NCI-H526 (cell line): ENCODE results near the gene TMCO6.

ENCODE experiments used
- DNase-seq, 2 experiments: peaks; one replicate each; lab custom pipeline; 2025; lab: John Stamatoyannopoulos, UW

TMCO6 gene

DNA sequence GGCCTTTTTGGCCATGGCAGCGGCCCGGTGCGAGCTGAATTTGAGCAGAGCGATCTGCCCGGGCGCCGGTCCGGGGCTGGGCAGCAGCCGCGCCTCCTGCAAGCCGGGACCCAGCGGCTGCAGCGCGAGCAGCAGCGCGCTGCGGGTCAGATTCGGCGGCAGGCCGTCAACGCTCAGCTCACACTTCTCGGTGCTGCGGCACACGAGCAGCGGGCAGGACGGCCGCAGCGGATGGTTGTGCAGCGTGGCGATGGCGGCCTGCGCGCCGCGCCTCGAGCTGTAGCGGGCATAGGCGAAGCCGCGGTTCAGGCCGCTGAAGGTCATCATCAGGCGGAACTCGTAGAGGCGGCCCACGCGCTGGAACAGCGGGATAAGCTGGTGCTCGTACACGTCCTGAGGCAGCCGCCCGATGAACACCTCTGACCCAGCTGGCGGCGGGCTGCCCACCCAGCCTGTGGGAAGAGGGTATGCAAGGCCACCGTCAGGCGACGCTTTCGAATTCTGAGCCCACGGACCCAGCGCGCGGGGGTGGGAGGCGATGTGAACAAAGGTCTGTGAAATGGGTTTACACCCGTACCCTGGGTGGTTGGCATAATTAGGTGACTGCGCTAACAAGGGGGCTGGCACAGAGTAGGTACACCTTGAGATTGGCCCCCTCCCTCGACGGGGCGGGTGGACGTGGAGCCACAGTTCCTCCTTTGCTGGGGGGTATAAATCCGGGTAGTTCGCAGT lies 33.4 kb downstream of the TMCO6 start:
- DNase-seq, result peak in 1 of 2 experiments; percentile 10

DNA sequence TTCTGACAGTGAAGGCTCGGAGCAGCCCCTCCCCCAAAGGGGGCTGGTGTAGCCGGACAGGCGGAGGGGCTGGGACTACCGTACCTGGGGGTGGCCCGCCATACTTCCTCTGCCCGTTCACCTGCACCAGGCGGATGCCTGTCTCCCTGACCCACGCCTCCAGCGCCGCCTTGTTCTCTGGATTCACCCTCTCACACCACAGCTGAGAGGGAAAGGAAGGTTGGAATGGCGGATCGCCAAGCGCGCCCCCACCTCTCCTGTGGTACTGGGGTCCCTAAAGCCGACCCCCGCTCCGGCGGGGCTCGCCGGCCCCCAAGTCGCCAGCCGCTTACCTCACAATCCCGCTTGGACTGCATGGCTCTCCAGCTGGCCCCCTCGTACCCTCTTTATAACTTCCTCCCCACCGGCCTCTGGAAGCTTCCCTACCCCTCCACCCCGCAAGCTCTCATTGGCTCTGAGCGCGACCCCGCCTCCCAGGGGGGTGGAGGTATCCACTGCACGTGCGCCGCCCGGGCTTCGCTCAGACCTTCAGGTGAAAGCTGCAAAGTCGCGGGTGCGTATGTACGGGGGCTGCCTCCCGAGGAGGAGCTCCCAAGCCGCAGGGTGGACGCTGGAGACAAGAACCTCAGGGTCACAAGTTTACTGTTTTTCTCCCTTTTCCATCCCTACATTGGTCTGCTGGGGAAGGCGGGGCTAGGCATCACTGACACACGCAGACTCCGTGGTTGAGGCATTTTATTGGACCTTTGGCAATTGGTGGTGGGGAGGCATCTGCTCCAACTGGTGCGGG lies 34.1 kb downstream of the TMCO6 start, which contains the start of gene DND1:
DND1 (minus strand) TSS at position 390 of the 790 bp plus-strand sequence; CDS start at position 356, 34 bp downstream.
- no peak for DNase-seq

DNA sequence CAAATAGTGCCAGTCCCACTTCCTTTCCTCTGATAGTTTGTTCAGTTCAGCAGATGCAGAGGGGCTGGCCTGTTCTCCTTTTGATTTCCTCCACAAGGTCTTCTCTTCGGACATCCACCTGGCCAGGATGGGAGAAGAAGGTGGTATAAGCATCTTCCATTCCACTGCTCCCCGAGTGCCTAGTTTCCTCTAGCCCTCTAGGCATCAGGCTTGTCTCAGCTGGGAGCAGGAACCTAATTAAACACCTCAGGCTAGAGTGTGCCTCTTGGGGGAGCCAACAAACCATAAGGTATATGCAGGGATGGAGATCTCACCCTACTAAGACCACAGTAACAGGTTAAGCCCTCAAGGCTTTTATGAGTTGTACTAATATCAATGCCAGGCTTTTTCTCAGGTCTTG lies 35.0 kb downstream of the TMCO6 start:
- DNase-seq, result no peak

DNA sequence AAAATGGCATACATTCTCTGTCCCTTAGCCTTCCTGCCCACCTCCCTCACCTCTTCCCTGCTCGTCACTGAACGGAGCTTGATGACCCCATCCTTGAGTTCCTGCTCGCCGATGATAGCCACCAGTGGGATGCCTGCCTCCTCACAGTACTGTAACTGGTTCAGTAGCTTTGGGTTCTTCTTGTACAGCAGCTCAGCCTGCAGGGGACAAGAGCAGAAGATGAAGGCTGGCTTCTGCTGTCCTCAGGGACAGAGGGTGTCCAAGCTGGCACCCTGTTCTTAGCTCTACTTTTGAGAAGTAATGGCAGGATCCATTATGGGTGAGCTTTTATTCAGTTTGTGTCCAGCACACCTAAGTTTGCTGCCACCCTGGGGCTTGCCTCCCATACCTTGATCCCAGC lies 35.4 kb downstream of the TMCO6 start:
- no peak for DNase-seq

DNA sequence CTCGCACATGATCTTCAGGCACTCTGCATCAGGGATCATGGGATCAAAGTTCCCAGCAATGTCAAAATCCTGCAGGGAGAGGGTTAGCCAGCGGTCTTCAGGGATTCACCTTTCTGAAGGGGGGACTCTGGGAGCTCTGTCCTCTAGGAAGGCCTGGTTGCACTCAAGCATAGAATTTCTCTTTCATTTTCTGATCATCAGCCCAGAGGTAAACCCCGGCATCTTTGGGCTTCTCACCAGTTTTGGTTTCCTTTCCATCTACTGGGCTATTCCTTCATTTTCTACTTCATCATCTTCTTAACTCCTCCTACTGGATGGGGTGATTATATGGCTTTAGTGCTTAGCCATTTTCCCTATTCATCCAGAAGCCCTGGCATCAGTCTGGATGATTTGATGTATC lies 38.7 kb downstream of the TMCO6 start:
- no peak for DNase-seq

DNA sequence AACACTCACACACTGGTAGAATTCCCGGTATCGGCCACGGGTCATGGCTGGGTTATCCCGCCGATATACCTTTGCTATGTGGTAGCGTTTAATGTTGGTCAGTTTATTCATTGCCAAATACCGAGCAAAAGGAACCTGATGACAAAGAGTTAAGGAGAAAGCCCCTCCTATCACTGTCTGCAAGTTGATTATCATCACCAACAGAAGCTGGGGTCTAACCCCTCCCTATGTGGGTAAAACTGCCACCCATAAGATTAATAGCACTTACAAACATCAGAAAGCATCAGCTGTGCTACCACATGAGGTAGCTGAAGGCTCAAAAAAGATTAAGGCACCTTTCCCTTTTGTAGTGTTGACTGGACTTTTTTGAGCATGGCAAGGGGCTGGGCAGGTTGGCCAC lies 39.7 kb downstream of the TMCO6 start:
- DNase-seq, result no peak

DNA sequence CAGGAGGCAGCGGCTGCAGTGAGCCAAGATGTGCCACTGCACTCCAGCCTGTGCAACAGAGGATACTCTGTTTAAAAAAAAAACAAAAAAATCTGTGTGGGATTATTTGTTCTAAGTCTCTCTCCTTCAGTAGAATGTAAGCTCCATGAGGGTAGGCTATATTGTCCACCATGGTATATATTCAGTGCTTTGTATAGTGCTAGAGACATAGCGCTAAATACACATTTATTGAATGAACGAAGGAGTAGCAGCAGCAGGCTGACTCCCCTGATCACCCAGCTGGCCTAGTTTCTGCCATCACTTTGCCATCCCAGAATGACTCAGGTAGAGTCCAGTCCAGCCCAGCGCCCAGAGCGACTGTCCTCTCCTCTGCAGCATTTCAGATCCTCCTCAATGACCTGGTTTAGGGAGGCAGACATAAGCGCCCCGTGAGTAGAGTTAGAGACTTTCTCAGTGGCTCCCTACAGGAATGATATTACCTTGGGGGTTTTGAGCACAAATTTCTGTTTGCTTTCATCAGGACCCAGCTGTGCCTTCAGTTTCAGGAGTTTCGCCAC lies 51.2 kb downstream of the TMCO6 start:
- no peak for DNase-seq

DNA sequence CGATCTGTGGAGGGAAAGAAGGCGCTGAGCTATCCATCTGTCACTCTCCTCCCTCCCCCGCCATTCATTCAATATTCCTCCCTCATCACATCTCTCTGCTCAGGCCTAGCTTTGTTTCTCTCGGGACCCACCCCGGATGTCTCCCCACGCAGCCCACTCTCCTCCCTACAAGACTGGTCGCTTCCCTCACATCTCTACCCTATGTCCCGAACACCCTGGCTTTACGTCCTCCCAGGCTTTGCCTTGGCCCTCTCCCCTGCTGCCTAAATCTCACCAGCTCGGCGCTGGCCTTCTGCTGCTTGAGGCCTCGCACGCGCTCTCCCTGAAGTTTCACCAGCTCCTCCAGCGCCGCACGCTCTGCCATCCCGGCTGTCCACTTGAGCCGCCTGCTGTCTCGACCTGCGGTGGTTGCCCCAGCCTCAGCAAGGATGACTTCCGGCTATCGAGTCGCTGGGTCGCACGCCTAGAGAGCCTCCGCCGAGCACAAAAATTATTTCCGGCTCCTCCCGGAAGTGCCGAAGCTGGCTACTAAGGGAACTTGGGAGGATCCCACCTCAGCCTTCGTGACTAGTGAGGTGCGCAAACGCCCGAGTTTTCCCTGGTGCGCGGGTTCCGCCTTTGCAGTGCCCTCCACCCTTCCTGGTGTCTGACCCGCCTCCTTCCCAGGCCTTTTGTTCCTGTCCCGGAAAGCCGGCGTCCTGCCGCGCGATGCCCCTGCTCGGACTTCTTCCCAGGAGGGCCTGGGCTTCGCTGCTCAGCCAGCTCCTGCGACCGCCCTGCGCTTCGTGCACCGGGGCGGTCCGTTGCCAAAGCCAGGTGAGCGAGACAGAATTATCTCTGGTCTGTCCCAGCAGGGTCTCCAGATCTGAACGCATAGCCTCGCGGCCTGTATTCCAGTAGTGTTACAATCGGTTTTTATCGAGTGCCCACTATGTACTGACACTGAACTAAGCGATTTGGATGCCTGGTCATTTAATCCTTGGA lies 52.0 kb downstream of the TMCO6 start, which contains the start of the genes HARS1 and HARS2:
HARS1 (minus strand) TSS at position 430 of the 984 bp plus-strand sequence; CDS start at position 364, 66 bp downstream.
HARS2 (plus strand) TSS at position 515 of the 984 bp plus-strand sequence; CDS start at position 709, 194 bp downstream.
- DNase-seq, result peak; percentile 92 to 97

DNA sequence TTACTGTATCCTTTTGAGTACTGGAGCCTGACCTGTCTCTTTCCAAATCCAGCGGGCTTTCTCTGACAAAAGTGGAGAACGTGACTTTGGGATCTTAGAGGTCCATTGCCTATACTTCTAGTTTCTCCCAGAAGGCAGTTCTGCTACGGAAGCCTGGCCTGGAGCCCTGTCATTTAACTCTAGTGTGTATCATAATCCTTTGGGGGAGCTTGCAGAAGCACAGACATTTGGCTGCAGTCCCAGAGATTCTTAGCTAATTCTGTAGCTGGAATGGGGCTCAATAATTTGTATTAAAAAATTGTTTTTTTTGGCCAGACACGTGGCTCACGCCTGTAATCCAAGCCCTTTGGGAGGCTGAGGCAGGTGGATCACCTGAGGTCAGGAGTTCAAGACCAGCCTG lies 55.0 kb downstream of the TMCO6 start:
- no peak for DNase-seq
